ENCODE results near the gene MAP2K2.

- TF ChIP-seq CTCF (IDR thresholded peaks at IDR 0.05) (no peak), POLR2AphosphoS5 (IDR thresholded peaks at IDR 0.05) (no peak), POLR2A (IDR thresholded peaks at IDR 0.05) (no peak), EP300 (IDR thresholded peaks at IDR 0.05) (no peak)
Observed at GRCh38 chr19:4088975-4089374, 34.9 kb downstream of the MAP2K2 start.
